Endodermal cell (in vitro differentiated cells): ENCODE measurements around the gene GALP. TPM values are rescaled to one million over a fixed set of nuclear protein-coding genes. Genes with fewer than 3 reads are reported as not detected.
A peak's percentile ranks its signal among the peaks of the same experiment; 100 is the strongest.

Source experiments
- DNase-seq: peaks from one replicate; pipeline ENCODE4 v3.0.0-alpha.2; 2017
- H3K27ac ChIP-seq: 2 replicates; pipeline ENCODE4 v1.5.1; 2013; ENCODE audit warnings: mild to moderate bottlenecking, low read depth, low read length, moderate library complexity
- H3K27me3 ChIP-seq: 2 replicates; pipeline ENCODE4 v1.6.1; 2013; ENCODE audit warnings: mild to moderate bottlenecking, low read length, moderate library complexity; ENCODE audit not compliant: insufficient read depth, control insufficient read depth, poor library complexity, severe bottlenecking
- H3K36me3 ChIP-seq: 2 replicates; pipeline ENCODE4 v1.7.0; 2013; ENCODE audit warnings: mild to moderate bottlenecking, low read length, moderate library complexity; ENCODE audit not compliant: control insufficient read depth, insufficient read depth
- H3K4me1 ChIP-seq: one replicate; pipeline ENCODE4 v1.7.0; 2013; ENCODE audit warnings: low read length; ENCODE audit not compliant: control insufficient read depth, insufficient read depth
- H3K4me3 ChIP-seq: 2 replicates; pipeline ENCODE4 v1.5.1; 2013; ENCODE audit warnings: mild to moderate bottlenecking, low read length, moderate library complexity
- H3K9ac ChIP-seq: 2 replicates; pipeline ENCODE4 v1.6.1; 2013; ENCODE audit warnings: mild to moderate bottlenecking, low read length, moderate library complexity; ENCODE audit not compliant: poor library complexity, severe bottlenecking; ENCODE audit errors: extremely low read depth
- H3K9me3 ChIP-seq: 2 replicates; pipeline ENCODE4 v1.6.1; 2013; ENCODE audit warnings: mild to moderate bottlenecking, low read length, moderate library complexity; ENCODE audit not compliant: control insufficient read depth
- H3K27ac Mint-ChIP-seq: 2 replicates; pipeline ENCODE4 v1.8.0; 2020; ENCODE audit warnings: mixed read lengths
- H3K27me3 Mint-ChIP-seq: 2 replicates; pipeline ENCODE4 v1.8.0; 2021; ENCODE audit warnings: mild to moderate bottlenecking, mixed read lengths; ENCODE audit not compliant: insufficient read depth
- H3K36me3 Mint-ChIP-seq: 2 replicates; pipeline ENCODE4 v1.8.0; 2020; ENCODE audit warnings: low read depth, mixed read lengths
- H3K4me1 Mint-ChIP-seq: 2 replicates; pipeline ENCODE4 v1.8.0; 2020; ENCODE audit warnings: mixed read lengths
- H3K4me3 Mint-ChIP-seq: 2 replicates; pipeline ENCODE4 v1.8.0; 2020; ENCODE audit warnings: mild to moderate bottlenecking, moderate library complexity, mixed read lengths
- H3K9me3 Mint-ChIP-seq: 2 replicates; pipeline ENCODE4 v1.8.0; 2020; ENCODE audit warnings: mild to moderate bottlenecking, mixed read lengths
- CTCF ChIP-seq: fragments of 200-600 bp; sonication (generic); conservative IDR thresholded peaks from 2 replicates; pipeline ENCODE4 v1.5.0; 2021; ENCODE audit warnings: antibody characterized with exemption, mild to moderate bottlenecking
- WGBS, 2 experiments: methylation state at CpG; one replicate each; pipeline versions ENCODE4 v1.1.5 to v1.1.7; 2013; ENCODE audit warnings: missing lambda C conversion rate in 2 of 2, mixed read lengths in 1 of 2; ENCODE audit not compliant: insufficient coverage in 1 of 2, insufficient read length in 1 of 2; 5-methylcytosine and 5-hydroxymethylcytosine counted together
- total RNA-seq, 2 donors: library from RNA; stranded (reverse); fragmentation: NEBNext Ultra II Directional in 1 of 2; extraction: Animal tissue kit (Norgen Biotek cat#: 25700) in 1 of 2; gene quantifications; 2 replicates in 1 of 2; 3 replicates in 1 of 2; pipeline ENCODE4 v1.2.1, GENCODE V29; 2021

GALP gene
- total RNA-seq, 2 donors from 2014 or later, result 0.40 TPM; not detected in 1

- TF ChIP-seq CTCF, result peak; percentile 51
- Histone ChIP-seq H3K9ac (no peak overlapping the region), H3K4me3 (no peak overlapping the region), H3K4me1 (no peaks in the 10 kb centered on the region), H3K36me3 (no peaks in the 10 kb centered on the region), H3K27me3 (no peaks in the 10 kb centered on the region), H3K27ac (no peak overlapping the region), H3K9me3 (no peaks in the 10 kb centered on the region)
- Mint-ChIP-seq H3K9me3 (no peaks in the 10 kb centered on the region), H3K27me3 (peaks cover 31% of the 10 kb centered on the region), H3K36me3 (no peaks in the 10 kb centered on the region), H3K4me3 (no peak overlapping the region), H3K27ac (no peak overlapping the region), H3K4me1 (peaks cover 4% of the 10 kb centered on the region)
- peak; percentile 54 for DNase-seq
- 73 to 88% methylated on average over 14 to 17 of the region's 17 CpGs for WGBS, 2 experiments
These were observed 14.0 kb downstream of the GALP start for GRCh38 chr19:56189785-56190184.

- peak; percentile 59 for TF ChIP-seq CTCF
- no peak overlapping the region for H3K4me3 Mint-ChIP-seq
- Histone ChIP-seq H3K9ac (no peak overlapping the region), H3K9me3 (no peaks in the 10 kb centered on the region), H3K27ac (no peak overlapping the region), H3K4me3 (no peak overlapping the region), H3K36me3 (no peaks in the 10 kb centered on the region), H3K27me3 (no peaks in the 10 kb centered on the region), H3K4me1 (no peaks in the 10 kb centered on the region)
- H3K9me3 Mint-ChIP-seq, result no peaks in the 10 kb centered on the region
- H3K27ac Mint-ChIP-seq, result no peak overlapping the region
- H3K27me3 Mint-ChIP-seq, result peaks cover 24% of the 10 kb centered on the region
- WGBS, 2 experiments, result 82 to 92% methylated on average over 5 to 7 of the region's 7 CpGs
- no peaks in the 10 kb centered on the region for H3K36me3 Mint-ChIP-seq
- peaks cover 4% of the 10 kb centered on the region for H3K4me1 Mint-ChIP-seq
- DNase-seq, result peak; percentile 63
These were observed 15.3 kb downstream of the GALP start for GRCh38 chr19:56191115-56191514.

GRCh38 chr19:56191711-56192110 is 15.9 kb downstream of the GALP start:
- Histone ChIP-seq H3K36me3 (no peaks in the 10 kb centered on the region), H3K27ac (no peak overlapping the region), H3K4me1 (no peaks in the 10 kb centered on the region), H3K27me3 (no peaks in the 10 kb centered on the region), H3K9ac (no peak overlapping the region), H3K9me3 (no peaks in the 10 kb centered on the region), H3K4me3 (no peak overlapping the region)
- Mint-ChIP-seq H3K4me3 (no peak overlapping the region), H3K27ac (no peak overlapping the region), H3K4me1 (peaks cover 4% of the 10 kb centered on the region), H3K9me3 (no peaks in the 10 kb centered on the region), H3K27me3 (peaks cover 24% of the 10 kb centered on the region), H3K36me3 (no peaks in the 10 kb centered on the region)
- 87 to 91% methylated on average over 7 to 10 of the region's 10 CpGs for WGBS, 2 experiments
- TF ChIP-seq CTCF, result no peak
- no peak for DNase-seq
